SK-N-MC (cell line): ENCODE results near the gene KIFC3.

Source experiments
- DNase-seq: peaks from one replicate; pipeline ENCODE4 v3.0.0-alpha.2; 2011; ENCODE audit warnings: low read depth, low spot score
- H3K27ac ChIP-seq: fragments of 200-600 bp; sonication (generic); 2 replicates; pipeline ENCODE4 v1.5.1; 2016; ENCODE audit warnings: mixed run types
- H3K36me3 ChIP-seq: fragments of 200-600 bp; sonication (generic); 2 replicates; pipeline ENCODE4 v1.6.1; 2017; ENCODE audit warnings: antibody characterized with exemption, low read length, mixed read lengths; ENCODE audit not compliant: insufficient read depth
- H3K4me3 ChIP-seq: fragments of 200-600 bp; sonication (generic); 2 replicates; pipeline ENCODE4 v1.5.1; 2016
- H3K9ac ChIP-seq: fragments of 200-600 bp; sonication (generic); 2 replicates; pipeline ENCODE4 v1.8.0; 2017; ENCODE audit warnings: mixed run types, mixed read lengths; ENCODE audit not compliant: insufficient read length
- H3K9me3 ChIP-seq: fragments of 200-600 bp; sonication (generic); 2 replicates; pipeline ENCODE4 v1.6.1; 2017; ENCODE audit warnings: low read depth, mild to moderate bottlenecking, antibody characterized with exemption, low read length, moderate library complexity, mixed read lengths
- EZH2 ChIP-seq: fragments of 200-600 bp; sonication (generic); IDR thresholded peaks from one replicate; pipeline ENCODE4 v1.6.1; 2017; ENCODE audit warnings: antibody characterized with exemption
- FOXP2 ChIP-seq: optimal IDR thresholded peaks from 2 replicates; pipeline ENCODE3; 2011; ENCODE audit warnings: mild to moderate bottlenecking, moderate library complexity; ENCODE audit not compliant: insufficient read depth; ENCODE audit errors: extremely low read length, control extremely low read depth
- POLR2AphosphoS5 ChIP-seq: IDR thresholded peaks from 2 replicates; pipeline ENCODE4 v1.6.1; 2012; ENCODE audit warnings: mild to moderate bottlenecking, low read depth, low read length, borderline replicate concordance

The KIFC3 gene

GRCh38 chr16:57828272-57829161 lies 26.2 kb upstream of the KIFC3 start:
- no peak for DNase-seq
- Histone ChIP-seq H3K9ac (no peak overlapping the region), H3K4me3 (no peak overlapping the region), H3K27ac (no peak overlapping the region), H3K36me3 (no peaks in the 10 kb centered on the region), H3K9me3 (no peaks in the 10 kb centered on the region)
- no peak for TF ChIP-seq FOXP2
- TF ChIP-seq POLR2AphosphoS5, result no peak
- TF ChIP-seq EZH2, result no peak

- TF ChIP-seq POLR2AphosphoS5 (no peak), EZH2 (no peak), FOXP2 (no peak)
- DNase-seq, result no peak
- no peak overlapping the region for H3K4me3 ChIP-seq
- no peak overlapping the region for H3K9ac ChIP-seq
- no peaks in the 10 kb centered on the region for H3K9me3 ChIP-seq
- H3K27ac ChIP-seq, result no peak overlapping the region
- H3K36me3 ChIP-seq, result no peaks in the 10 kb centered on the region
Observed at GRCh38 chr16:57826706-57827625, 24.7 kb upstream of the KIFC3 start.

GRCh38 chr16:57826052-57826451 lies 23.8 kb upstream of the KIFC3 start:
- no peak for DNase-seq
- H3K4me3 ChIP-seq, result no peak overlapping the region
- no peak overlapping the region for H3K27ac ChIP-seq
- TF ChIP-seq EZH2 (no peak), POLR2AphosphoS5 (no peak), FOXP2 (no peak)
- no peaks in the 10 kb centered on the region for H3K9me3 ChIP-seq
- no peaks in the 10 kb centered on the region for H3K36me3 ChIP-seq
- no peak overlapping the region for H3K9ac ChIP-seq

- Histone ChIP-seq H3K36me3 (no peaks in the 10 kb centered on the region), H3K9ac (no peak overlapping the region), H3K9me3 (no peaks in the 10 kb centered on the region), H3K27ac (no peak overlapping the region), H3K4me3 (no peak overlapping the region)
- no peak for DNase-seq
- TF ChIP-seq FOXP2, result no peak
- TF ChIP-seq POLR2AphosphoS5, result no peak
- no peak for TF ChIP-seq EZH2
Observed at GRCh38 chr16:57825298-57826044, 23.2 kb upstream of the KIFC3 start.

GRCh38 chr16:57824888-57825287 lies 22.6 kb upstream of the KIFC3 start:
- Histone ChIP-seq H3K27ac (no peak overlapping the region), H3K4me3 (no peak overlapping the region), H3K36me3 (no peaks in the 10 kb centered on the region), H3K9ac (no peak overlapping the region), H3K9me3 (no peaks in the 10 kb centered on the region)
- no peak for DNase-seq
- TF ChIP-seq FOXP2, result no peak
- no peak for TF ChIP-seq EZH2
- TF ChIP-seq POLR2AphosphoS5, result no peak

GRCh38 chr16:57823836-57824235 lies 21.5 kb upstream of the KIFC3 start:
- DNase-seq, result no peak
- Histone ChIP-seq H3K36me3 (no peaks in the 10 kb centered on the region), H3K27ac (no peak overlapping the region), H3K4me3 (no peak overlapping the region), H3K9ac (no peak overlapping the region), H3K9me3 (no peaks in the 10 kb centered on the region)
- TF ChIP-seq POLR2AphosphoS5, result no peak
- no peak for TF ChIP-seq FOXP2
- no peak for TF ChIP-seq EZH2

- no peak overlapping the region for H3K9ac ChIP-seq
- no peak for DNase-seq
Observed at GRCh38 chr16:57822856-57823255, 20.6 kb upstream of the KIFC3 start.

More at GRCh38 chr16:57822856-57823255, 20.6 kb upstream of the KIFC3 start:
- Histone ChIP-seq H3K9me3 (no peaks in the 10 kb centered on the region), H3K27ac (no peak overlapping the region), H3K4me3 (no peak overlapping the region), H3K36me3 (no peaks in the 10 kb centered on the region)
- TF ChIP-seq EZH2 (no peak), POLR2AphosphoS5 (no peak), FOXP2 (no peak)
